Body of pancreas (tissue), 4 donors: ENCODE data around the gene OSTF1. TPM values are rescaled to one million over a fixed set of nuclear protein-coding genes. Genes with fewer than 3 reads are reported as not detected.

Source experiments
- ATAC-seq: fragments of 150-250 bp; one replicate; pipeline ENCODE4 v1.9.1; 2016
- DNase-seq, 4 donors: peaks; one replicate each; pipeline ENCODE4 v3.0.0-alpha.2; 2019
- H3K27ac ChIP-seq, 4 donors: fragments of 200-600 bp; sonication (generic); 1 replicate in 3 of 4; 2 replicates in 1 of 4; pipeline versions ENCODE4 v1.5.1 to v1.6.1; 2016 to 2019; ENCODE audit warnings: mild to moderate bottlenecking in 1 of 4, mixed read lengths in 1 of 4, moderate library complexity in 1 of 4
- H3K27me3 ChIP-seq, 2 donors: fragments of 200-600 bp; sonication (generic); one replicate each; pipeline ENCODE4 v1.6.0; 2016; ENCODE audit warnings: mild to moderate bottlenecking in 1 of 2
- H3K36me3 ChIP-seq, 2 donors: fragments of 200-600 bp; sonication (generic); replicated peaks in 1 of 2; 2 replicates each; pipeline ENCODE4 v1.5.1; 2016; ENCODE audit warnings: low read depth in 2 of 2; ENCODE audit not compliant: insufficient read depth in 1 of 2
- H3K4me1 ChIP-seq: fragments of 200-600 bp; sonication (generic); one replicate; pipeline ENCODE4 v1.6.0; 2016
- H3K4me3 ChIP-seq, 2 donors: fragments of 200-600 bp; sonication (generic); 1 replicate in 1 of 2; 2 replicates in 1 of 2; pipeline ENCODE4 v1.5.1; 2016 to 2019
- H3K9me3 ChIP-seq, 3 donors: fragments of 200-600 bp; sonication (generic); 1 replicate in 2 of 3; 2 replicates in 1 of 3; pipeline ENCODE4 v1.5.1; 2016
- CTCF ChIP-seq, 7 experiments: fragments of 450-650 bp in 4 of 7; fragments of 200-600 bp in 3 of 7; sonication (generic) in 3 of 7; IDR thresholded peaks; one replicate each; pipeline ENCODE4 v1.5.1; 2016 to 2019; ENCODE audit warnings: antibody characterized with exemption in 7 of 7
- POLR2A ChIP-seq, 3 donors: fragments of 450-650 bp; IDR thresholded peaks; one replicate each; pipeline ENCODE4 v1.6.1; 2016; ENCODE audit warnings: antibody characterized with exemption in 3 of 3, mild to moderate bottlenecking in 2 of 3
- WGBS, 2 donors: methylation state at CpG; one replicate each; pipeline ENCODE4 v1.1.5; 2017; 5-methylcytosine and 5-hydroxymethylcytosine counted together
- intact Hi-C: fragments of 100-400 bp; cut with DNase I; formaldehyde crosslinking; loops from one replicate; pipeline ENCODE4 v1.15.1; 2023
- total RNA-seq, 2 donors: library from RNA; depleted of rRNA; stranded (reverse); fragments of >200 nt; gene quantifications; one replicate each; pipeline ENCODE4 v1.1.0, GENCODE V29; 2016

OSTF1 gene
- 10 to 100 TPM; 10.4 to 12.9 TPM for total RNA-seq

GRCh38 chr9:75087824-75088645 is at the start of gene OSTF1, which contains the start of gene NMRK1:
Gene OSTF1 (plus strand): TSS chr9:75088514. CDS start chr9:75088693, 179 bp downstream.
Gene NMRK1 (minus strand): TSS chr9:75088155. CDS start chr9:75083115, 5,040 bp downstream.
- peak; percentile 91 for ATAC-seq
- peak; percentile 93 to 97 (median 96) for DNase-seq
- Histone ChIP-seq H3K27me3 (no peaks in the 10 kb centered on the region), H3K9me3 (no peaks in the 10 kb centered on the region), H3K4me1 (peaks cover 65% of the 10 kb centered on the region), H3K27ac (peak within 1 kb of the TSS; percentile 97 to 99 (median 98)), H3K36me3 (no peaks in the 10 kb centered on the region), H3K4me3 (peak within 1 kb of the TSS; percentile 69 to 91)
- 0% methylated on average over 3 to 93 of the region's 93 CpGs for WGBS, 2 donors
- intact Hi-C loops = no loop called here
- TF ChIP-seq POLR2A (IDR thresholded peaks at IDR 0.05) (peak; percentile 89 to 95 (median 92)), CTCF (IDR thresholded peaks at IDR 0.05) (peak in 1 of 7 experiments; percentile 18)

- no peak overlapping the region for H3K27ac ChIP-seq
- WGBS, 2 donors = 73 to 83% methylated on average over 3 of the region's 3 CpGs
- no peak for DNase-seq
Observed at GRCh38 chr9:75039009-75039408, 49.3 kb upstream of the OSTF1 start.

GRCh38 chr9:75039801-75040200 is 48.5 kb upstream of the OSTF1 start:
- Histone ChIP-seq H3K4me3 (no peak overlapping the region), H3K9me3 (no peaks in the 10 kb centered on the region), H3K27ac (no peak overlapping the region), H3K4me1 (no peaks in the 10 kb centered on the region), H3K27me3 (no peaks in the 10 kb centered on the region), H3K36me3 (no peaks in the 10 kb centered on the region)
- DNase-seq (no peak), ATAC-seq (no peak)
- TF ChIP-seq POLR2A (IDR thresholded peaks at IDR 0.05) = no peak
- TF ChIP-seq CTCF (IDR thresholded peaks at IDR 0.05) = no peak
- intact Hi-C loops = no loop called here
- 81 to 83% methylated on average over 3 of the region's 3 CpGs for WGBS, 2 donors

More at GRCh38 chr9:75039009-75039408, 49.3 kb upstream of the OSTF1 start:
- H3K4me3 ChIP-seq = no peak overlapping the region
- no peak for ATAC-seq
- TF ChIP-seq CTCF (IDR thresholded peaks at IDR 0.05) (no peak), POLR2A (IDR thresholded peaks at IDR 0.05) (no peak)
- no peaks in the 10 kb centered on the region for H3K9me3 ChIP-seq
- H3K27me3 ChIP-seq = no peaks in the 10 kb centered on the region
- H3K4me1 ChIP-seq = no peaks in the 10 kb centered on the region
- intact Hi-C loops = no loop called here
- H3K36me3 ChIP-seq = no peaks in the 10 kb centered on the region

GRCh38 chr9:75041041-75041440 is 47.3 kb upstream of the OSTF1 start:
- no peaks in the 10 kb centered on the region for H3K36me3 ChIP-seq
- no peak overlapping the region for H3K27ac ChIP-seq
- intact Hi-C loops = no loop called here
- 37 to 50% methylated on average over 1 of the region's 1 CpG for WGBS, 2 donors
- H3K4me3 ChIP-seq = no peak overlapping the region
- ATAC-seq (no peak), DNase-seq (no peak)
- TF ChIP-seq CTCF (IDR thresholded peaks at IDR 0.05) = no peak
- no peaks in the 10 kb centered on the region for H3K27me3 ChIP-seq
- no peaks in the 10 kb centered on the region for H3K4me1 ChIP-seq
- no peaks in the 10 kb centered on the region for H3K9me3 ChIP-seq
